Prostate gland (tissue), 2 donors: ENCODE measurements around the gene NRXN3.

Experiments
- CTCF ChIP-seq, 4 experiments: fragments of 200-600 bp in 2 of 4; fragments of 450-650 bp in 2 of 4; sonication (generic) in 2 of 4; IDR thresholded peaks; 1 replicate in 3 of 4; 2 replicates in 1 of 4; pipeline ENCODE4 v1.5.1; 2016 to 2019; ENCODE audit warnings: antibody characterized with exemption in 4 of 4, mild to moderate bottlenecking in 2 of 4, moderate library complexity in 2 of 4
- POLR2A ChIP-seq: fragments of 450-650 bp; IDR thresholded peaks from one replicate; pipeline ENCODE4 v1.6.1; 2016; ENCODE audit warnings: antibody characterized with exemption, mild to moderate bottlenecking
- POLR2AphosphoS5 ChIP-seq: sonication (generic); formaldehyde crosslinking; IDR thresholded peaks from one replicate; pipeline ENCODE4 v1.6.1; 2017; ENCODE audit warnings: antibody characterized with exemption

- TF ChIP-seq POLR2A (no peak), CTCF (IDR thresholded peaks at IDR 0.05) (no peak), POLR2AphosphoS5 (no peak)
Measured at GRCh38 chr14:79009286-79009685, 839.1 kb downstream of the NRXN3 start.
